ENCODE data around the gene MTHFD1L.

- TF ChIP-seq CTCF (conservative IDR thresholded peaks at IDR 0.05) (no peak), ZFX (IDR thresholded peaks at IDR 0.05) (no peak)
Measured at GRCh38 chr6:151063352-151063751, 197.8 kb downstream of the MTHFD1L start.

All from C4-2B (cell line).